Measurements from ENCODE around the gene NUP153. TPM values are rescaled to one million over a fixed set of nuclear protein-coding genes. Genes with fewer than 3 reads are reported as not detected.

Gene NUP153
- total and polyA plus RNA-seq, 10 of the 15 experiments (the other 5 are each of a cell fraction or from before 2014, with no cell fraction given) = 13.9 to 77.7 (median 56.2) TPM

GRCh38 chr6:17599877-17600526 is 106.7 kb downstream of the NUP153 start, which contains the start of gene FAM8A1:
Gene FAM8A1, plus strand, starts transcription at chr6:17600302. Its CDS starts 108 bp downstream, at chr6:17600410.
- Histone ChIP-seq H3K79me2 (ENCODE audit: control insufficient read depth, insufficient read depth, low read length) (peaks cover 5% of the 10 kb centered on the region), H3K4me1 (ENCODE audit: control insufficient read depth, insufficient read depth, low read length) (no peaks in the 10 kb centered on the region; the same call in 1 of the 2 replicates), H3K9ac (ENCODE audit: control insufficient read depth, insufficient read depth, low read length) (peak within 1 kb of the TSS; percentile 66), H3K36me3 (ENCODE audit: control insufficient read depth in 2 of 2, insufficient read depth in 2 of 2, low read length in 1 of 2) (no peaks in the 10 kb centered on the region; a peak in 1 of 4 replicates), H2AFZ (ENCODE audit: control insufficient read depth, low read depth, low read length) (peak within 1 kb of the TSS; percentile 95), H3K9me3 (replicated peaks; ENCODE audit: control insufficient read depth, insufficient read depth, low read length) (no peaks in the 10 kb centered on the region), H4K20me1 (ENCODE audit: control insufficient read depth, insufficient read depth) (no peaks in the 10 kb centered on the region), H3K27me3 (replicated peaks in 1 of 2; ENCODE audit: control insufficient read depth in 2 of 2, insufficient read depth in 2 of 2, low read length in 1 of 2) (no peaks in the 10 kb centered on the region), H3K27ac (ENCODE audit: control insufficient read depth, insufficient read depth) (peak within 1 kb of the TSS; percentile 72), H3K4me2 (ENCODE audit: control insufficient read depth, insufficient read depth) (peak within 1 kb of the TSS; percentile 97), H3K4me3 (peak within 1 kb of the TSS; percentile 95)
- in situ Hi-C loops (cut with MboI) = no loop called here
- no TSS peak for BruUV-seq (replicated peaks)
- CTCF ChIA-PET = interaction anchor here (0.5 to 2.5 kb wide), 9 partner anchors 8 to 536 kb away, joined by 3 to 24 read pairs (median 3); partner anchors contain the start of gene NUP153
- SMC1A ChIA-PET (ENCODE audit: uncharacterized antibody, unreplicated experiment) = interaction anchor here (1.3 to 3.2 kb wide), 3 partner anchors 8 to 102 kb away, joined by 4 to 12 read pairs (median 5); no protein-coding TSS in a partner anchor
- POLR2A ChIA-PET = interaction anchor here (0.6 to 2.5 kb wide), 7 partner anchors 13 to 749 kb away, joined by 3 to 12 read pairs (median 3); no protein-coding TSS in a partner anchor
- WGBS (ENCODE audit: insufficient coverage, insufficient replicate concordance, low lambda C conversion rate, missing lambda C conversion rate) = 11% methylated on average over 42 of the region's 42 CpGs
- peak; percentile 90 for ATAC-seq
- RAD21 ChIA-PET (ENCODE audit: unreplicated experiment) = interaction anchor here (0.6 to 2.0 kb wide), 8 partner anchors 21 to 245 kb away, joined by 3 to 13 read pairs (median 3); partner anchors contain the start of gene NUP153
- intact Hi-C loops (cut with micrococcal nuclease; ENCODE audit: unreplicated experiment) = loop anchor here (2.0 kb wide), 1 partner anchor 107 kb away; the partner anchor contains the start of gene NUP153
- DNase-seq (ENCODE audit: low read depth, low spot score) = peak; percentile 66
- FAIRE-seq = peak; percentile 71
- TF ChIP-seq IKZF1 (conservative IDR thresholded peaks at IDR 0.05) (peak; percentile 63; the same call in 1 of the 2 replicates), EGR1 (IDR thresholded peaks at IDR 0.05; ENCODE audit: borderline replicate concordance in 1 of 2, low read depth in 2 of 2, low read length in 2 of 2) (0 out of 3 replicates have a peak, but pooled peaks of 1 of the 2 experiments have one; percentile 27), MEF2A (IDR thresholded peaks at IDR 0.05; ENCODE audit: insufficient read depth, low read depth, low read length) (peak; percentile 46; the same call in 1 of the 2 replicates), IRF5 (IDR thresholded peaks at IDR 0.05; ENCODE audit: borderline replicate concordance) (no peak), CBFB (IDR thresholded peaks at IDR 0.05; ENCODE audit: low read depth) (peak; percentile 97), SREBF2 (IDR thresholded peaks at IDR 0.05; ENCODE audit: low read length) (peak; percentile 53; the same call in 1 of the 2 replicates), HDGF (IDR thresholded peaks at IDR 0.05) (peak; percentile 45; the same call in 1 of the 2 replicates), TARDBP (IDR thresholded peaks at IDR 0.05; ENCODE audit: borderline replicate concordance) (peak; percentile 55; the same call in 1 of the 2 replicates), ZBED1 (IDR thresholded peaks at IDR 0.05; ENCODE audit: borderline replicate concordance) (no peak), ELK1 (IDR thresholded peaks at IDR 0.05; ENCODE audit: low read depth, low read length) (peak; percentile 86), EED (IDR thresholded peaks at IDR 0.05; ENCODE audit: low read depth) (peak; percentile 41; the same call in 1 of the 2 replicates), POU2F2 (IDR thresholded peaks at IDR 0.05; ENCODE audit: borderline replicate concordance, low read depth, low read length) (0 out of 3 replicates have a peak, but pooled peaks have one; percentile 17), CREB1 (IDR thresholded peaks at IDR 0.05; ENCODE audit: low read depth) (peak; percentile 87), RUNX3 (IDR thresholded peaks at IDR 0.05; ENCODE audit: low read length) (peak; percentile 97), BCL11A (IDR thresholded peaks at IDR 0.05; ENCODE audit: low read depth, low read length) (0 out of 2 replicates have a peak, but pooled peaks have one; percentile 4), E2F4 (IDR thresholded peaks at IDR 0.05; ENCODE audit: low read depth, low read length) (no peak), IRF3 (IDR thresholded peaks at IDR 0.05) (no peak)

All from GM12878 (cell line).